Adrenal gland (tissue), 5 donors: ENCODE results near the gene PIK3IP1.

Experiments used
- POLR2A ChIP-seq, 2 donors: fragments of 450-650 bp; IDR thresholded peaks; one replicate each; pipeline ENCODE4 v1.6.1; 2017; ENCODE audit warnings: antibody characterized with exemption in 2 of 2, mild to moderate bottlenecking in 2 of 2, moderate library complexity in 1 of 2
- TF ChIP-seq, protein P1 (sequence below), 6 experiments: fragments of 450-650 bp in 4 of 6; fragments of 200-600 bp in 2 of 6; sonication (generic) in 1 of 6; IDR thresholded peaks; 1 replicate in 5 of 6; 2 replicates in 1 of 6; pipeline versions ENCODE4 v1.5.1 to v1.8.0; 2016 to 2021; ENCODE audit warnings: antibody characterized with exemption in 6 of 6, mild to moderate bottlenecking in 2 of 6, moderate library complexity in 1 of 6
- donor health status: DM: no; HTN: no; CAD: no.

DNA sequence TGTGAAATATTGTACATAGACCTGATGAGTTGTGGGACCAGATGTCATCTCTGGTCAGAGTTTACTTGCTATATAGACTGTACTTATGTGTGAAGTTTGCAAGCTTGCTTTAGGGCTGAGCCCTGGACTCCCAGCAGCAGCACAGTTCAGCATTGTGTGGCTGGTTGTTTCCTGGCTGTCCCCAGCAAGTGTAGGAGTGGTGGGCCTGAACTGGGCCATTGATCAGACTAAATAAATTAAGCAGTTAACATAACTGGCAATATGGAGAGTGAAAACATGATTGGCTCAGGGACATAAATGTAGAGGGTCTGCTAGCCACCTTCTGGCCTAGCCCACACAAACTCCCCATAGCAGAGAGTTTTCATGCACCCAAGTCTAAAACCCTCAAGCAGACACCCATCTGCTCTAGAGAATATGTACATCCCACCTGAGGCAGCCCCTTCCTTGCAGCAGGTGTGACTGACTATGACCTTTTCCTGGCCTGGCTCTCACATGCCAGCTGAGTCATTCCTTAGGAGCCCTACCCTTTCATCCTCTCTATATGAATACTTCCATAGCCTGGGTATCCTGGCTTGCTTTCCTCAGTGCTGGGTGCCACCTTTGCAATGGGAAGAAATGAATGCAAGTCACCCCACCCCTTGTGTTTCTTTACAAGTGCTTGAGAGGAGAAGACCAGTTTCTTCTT, 12.3 kb downstream of the PIK3IP1 start:
- TF ChIP-seq, protein P1, sequence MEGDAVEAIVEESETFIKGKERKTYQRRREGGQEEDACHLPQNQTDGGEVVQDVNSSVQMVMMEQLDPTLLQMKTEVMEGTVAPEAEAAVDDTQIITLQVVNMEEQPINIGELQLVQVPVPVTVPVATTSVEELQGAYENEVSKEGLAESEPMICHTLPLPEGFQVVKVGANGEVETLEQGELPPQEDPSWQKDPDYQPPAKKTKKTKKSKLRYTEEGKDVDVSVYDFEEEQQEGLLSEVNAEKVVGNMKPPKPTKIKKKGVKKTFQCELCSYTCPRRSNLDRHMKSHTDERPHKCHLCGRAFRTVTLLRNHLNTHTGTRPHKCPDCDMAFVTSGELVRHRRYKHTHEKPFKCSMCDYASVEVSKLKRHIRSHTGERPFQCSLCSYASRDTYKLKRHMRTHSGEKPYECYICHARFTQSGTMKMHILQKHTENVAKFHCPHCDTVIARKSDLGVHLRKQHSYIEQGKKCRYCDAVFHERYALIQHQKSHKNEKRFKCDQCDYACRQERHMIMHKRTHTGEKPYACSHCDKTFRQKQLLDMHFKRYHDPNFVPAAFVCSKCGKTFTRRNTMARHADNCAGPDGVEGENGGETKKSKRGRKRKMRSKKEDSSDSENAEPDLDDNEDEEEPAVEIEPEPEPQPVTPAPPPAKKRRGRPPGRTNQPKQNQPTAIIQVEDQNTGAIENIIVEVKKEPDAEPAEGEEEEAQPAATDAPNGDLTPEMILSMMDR (IDR thresholded peaks at IDR 0.05), result no peak
- TF ChIP-seq POLR2A (IDR thresholded peaks at IDR 0.05), result no peak
